Kidney capillary endothelial cell (primary cell): Measurements from ENCODE around the gene NR3C1.

ENCODE experiments used
- DNase-seq: peaks from one replicate; pipeline ENCODE4 v3.0.0-alpha.2; 2018; ENCODE audit warnings: low spot score

Gene NR3C1

DNA sequence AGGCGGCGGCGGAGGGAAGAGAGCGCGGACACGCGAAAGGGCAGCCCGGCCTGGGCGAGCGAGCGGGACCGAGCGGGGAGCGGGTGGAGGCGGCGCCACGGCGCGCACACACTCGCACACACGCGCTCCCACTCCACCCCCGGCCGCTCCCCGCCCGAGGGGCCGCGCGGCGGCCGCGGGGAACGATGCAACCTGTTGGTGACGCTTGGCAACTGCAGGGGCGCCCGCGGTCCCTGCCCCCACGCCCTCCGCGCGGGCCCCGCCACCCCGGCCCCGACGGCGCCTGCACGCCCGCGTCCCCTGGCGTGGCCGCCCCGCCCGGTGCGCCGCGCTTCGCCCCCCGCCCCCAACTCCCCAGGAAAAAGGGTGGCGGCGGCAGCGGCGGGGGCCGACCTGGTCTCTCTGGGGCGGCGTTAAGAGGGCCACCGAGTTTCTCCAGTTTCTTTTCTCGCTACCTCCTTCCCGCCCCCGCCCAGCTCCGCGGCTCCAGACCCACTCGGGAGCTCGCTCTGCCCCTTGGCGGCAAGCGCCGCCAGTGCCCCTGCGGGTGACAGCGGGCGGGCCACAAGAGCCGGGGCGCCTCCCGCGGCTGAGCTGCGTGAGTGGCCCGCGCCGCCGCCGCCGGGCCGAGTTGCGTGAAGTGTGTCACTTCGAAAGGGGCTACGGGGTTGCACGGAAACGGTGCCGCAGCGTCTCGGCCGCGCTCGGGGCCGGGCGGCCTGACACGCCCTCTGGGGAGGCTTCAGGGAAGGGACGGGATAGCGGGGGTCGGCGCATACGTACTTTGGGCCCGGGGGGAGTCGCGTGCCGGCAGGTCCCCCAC, at the start of gene NR3C1:
Gene NR3C1, minus strand, starts transcription at position 94 of the 823 bp plus-strand sequence. CDS start 2,847 bp downstream, outside the sequence.
- DNase-seq, result peak; percentile 76

- no peak for DNase-seq
Measured at GRCh38 chr5:143449772-143450171, 46.3 kb upstream of the NR3C1 start.

DNA sequence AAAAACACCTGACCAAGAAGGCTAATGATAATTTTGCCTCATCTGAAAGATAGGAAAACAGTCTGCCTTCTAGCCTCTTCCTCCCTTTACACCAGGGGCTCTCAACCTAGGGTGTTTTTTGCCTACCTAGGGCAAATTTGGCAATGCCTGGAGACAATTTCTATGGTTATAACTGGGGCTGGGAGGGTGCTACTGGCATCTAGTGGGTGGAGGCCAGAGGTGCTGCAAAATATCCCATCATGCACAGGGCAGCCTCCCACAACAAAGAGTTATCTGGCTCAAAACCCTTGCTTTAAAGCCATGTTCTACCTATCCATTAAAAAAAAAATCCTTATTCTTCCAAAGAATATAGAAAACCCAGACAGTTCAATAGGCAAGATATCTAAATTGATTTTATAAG, 45.0 kb upstream of the NR3C1 start:
- no peak for DNase-seq

- DNase-seq, result no peak
Measured at GRCh38 chr5:143447983-143448382, 44.5 kb upstream of the NR3C1 start.

GRCh38 chr5:143446535-143447226, 43.2 kb upstream of the NR3C1 start:
- no peak for DNase-seq

- no peak for DNase-seq
Measured at GRCh38 chr5:143445776-143446175, 42.3 kb upstream of the NR3C1 start.

GRCh38 chr5:143443330-143443729, 39.8 kb upstream of the NR3C1 start:
- no peak for DNase-seq

GRCh38 chr5:143442385-143442784, 38.9 kb upstream of the NR3C1 start:
- DNase-seq, result no peak

DNA sequence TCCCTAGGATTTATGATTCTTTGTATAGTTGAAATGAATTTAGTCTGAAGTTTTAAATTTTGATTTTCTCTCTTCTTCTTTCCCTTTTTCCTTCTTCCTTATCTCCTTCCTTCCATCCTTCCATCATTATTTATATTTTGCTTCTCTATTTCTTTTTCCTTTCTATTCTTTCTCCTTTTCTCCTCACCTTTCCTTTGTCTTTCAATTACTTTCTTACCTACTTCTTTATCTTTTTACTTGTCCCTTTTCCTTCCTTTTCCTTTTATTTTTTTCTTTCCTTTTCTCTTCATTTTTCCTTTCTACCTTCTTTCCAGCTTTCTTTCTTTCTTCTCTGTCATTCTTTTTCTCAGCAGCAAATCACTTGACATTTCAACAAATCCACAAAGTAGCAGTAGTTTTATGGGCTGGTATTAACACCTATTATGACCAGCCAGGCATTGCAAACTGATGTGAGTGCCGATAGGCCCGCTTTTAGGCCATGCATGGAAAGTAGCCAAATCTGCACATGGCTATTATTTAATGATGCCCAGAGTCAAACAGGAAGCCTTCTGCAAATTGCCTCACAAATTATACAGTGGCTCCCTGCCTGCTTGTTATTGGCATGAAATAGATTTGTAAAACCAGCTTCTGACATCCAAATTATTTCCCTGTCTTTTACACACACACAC, 37.1 kb upstream of the NR3C1 start:
- DNase-seq, result no peak

DNA sequence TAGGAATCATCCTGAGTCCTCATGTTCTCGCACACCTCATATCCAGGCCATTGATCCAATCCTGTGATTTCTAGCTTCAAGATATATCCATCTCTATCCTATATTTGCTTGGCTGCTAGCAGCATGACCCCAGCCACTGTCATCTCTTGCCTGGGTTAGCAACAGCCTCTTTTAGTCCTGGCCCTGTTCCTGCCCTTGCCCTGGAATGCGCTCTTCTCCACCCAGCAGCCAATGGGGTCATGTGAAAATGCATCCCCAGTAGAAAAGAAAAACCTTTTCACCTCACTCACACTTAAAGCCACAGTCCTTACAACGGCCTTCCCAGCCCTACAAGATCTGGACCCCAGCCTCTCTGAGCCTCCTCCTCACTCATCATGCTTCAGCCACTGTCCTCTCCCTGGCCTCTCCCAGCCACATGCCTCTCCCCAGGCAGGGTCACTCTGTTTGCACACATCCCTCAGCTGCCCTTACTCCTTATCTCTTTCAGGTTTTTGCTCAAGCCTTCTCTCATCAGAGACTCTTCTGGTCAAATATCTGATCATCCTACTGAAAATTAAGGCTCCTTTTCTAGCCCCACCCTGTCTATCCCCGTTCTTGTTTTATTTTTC, 34.3 kb upstream of the NR3C1 start:
- no peak for DNase-seq

DNA sequence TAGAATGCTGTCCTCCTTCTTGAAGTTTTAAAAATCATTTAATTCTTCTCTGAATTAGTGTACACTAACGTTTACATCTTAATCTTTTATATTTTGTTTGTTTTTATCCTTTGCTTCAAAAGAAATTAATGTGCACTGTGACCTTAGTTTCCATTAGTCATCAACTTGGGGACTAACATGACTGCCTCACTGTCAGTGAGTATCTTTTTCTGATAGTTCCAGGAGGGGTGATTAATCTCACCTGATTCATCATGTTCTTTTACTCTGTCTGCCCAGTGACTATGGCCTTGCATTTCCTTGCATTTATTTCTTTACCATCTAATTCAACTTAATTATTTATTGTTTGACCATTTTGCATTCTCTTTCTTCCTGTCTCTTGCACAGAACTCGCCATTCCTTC, 33.4 kb upstream of the NR3C1 start:
- DNase-seq, result no peak

- no peak for DNase-seq
Measured at GRCh38 chr5:143435210-143435657, 31.7 kb upstream of the NR3C1 start.

- no peak for DNase-seq
Measured at GRCh38 chr5:143434261-143435209, 31.0 kb upstream of the NR3C1 start.

DNA sequence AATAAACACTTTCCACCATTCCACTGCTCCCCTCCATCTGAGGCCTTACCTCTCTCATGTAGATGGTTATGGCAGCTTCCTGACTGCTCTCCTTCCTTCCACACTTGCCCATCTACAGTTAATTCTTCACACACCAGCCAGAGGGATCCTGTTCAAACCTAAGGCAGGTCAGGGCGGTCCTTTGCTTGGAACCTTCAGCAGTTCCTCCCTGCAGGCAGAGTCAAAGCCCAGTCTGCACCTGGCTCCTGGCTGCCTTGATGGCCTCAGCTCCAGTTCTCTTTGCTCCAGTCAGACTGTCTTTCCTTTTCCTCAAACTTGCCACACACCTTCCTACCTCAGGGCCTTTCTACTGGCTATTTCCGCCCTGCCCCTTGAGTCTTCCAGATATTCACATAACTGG, 30.2 kb upstream of the NR3C1 start:
- no peak for DNase-seq

- DNase-seq, result no peak
Measured at GRCh38 chr5:143432658-143433239, 29.3 kb upstream of the NR3C1 start.

DNA sequence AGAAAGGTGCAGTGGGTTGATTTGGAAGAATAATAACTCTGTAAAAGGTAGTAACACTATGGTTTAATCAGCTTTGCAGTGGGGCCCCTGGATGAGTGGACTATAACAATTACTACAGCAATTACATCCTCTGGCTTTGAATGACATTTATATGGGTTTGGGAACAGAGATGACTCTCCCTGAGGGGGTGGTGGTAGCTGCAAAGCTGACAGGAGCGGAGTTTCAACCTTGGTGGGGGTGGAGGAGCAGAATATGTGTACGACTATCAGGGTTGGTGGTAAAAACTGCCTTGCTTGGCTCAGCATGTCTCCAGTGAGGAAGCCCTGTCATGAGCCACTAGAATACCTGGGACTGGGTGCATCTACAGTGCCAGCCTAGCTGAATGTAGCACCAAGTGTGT, 28.3 kb upstream of the NR3C1 start:
- DNase-seq, result no peak

DNA sequence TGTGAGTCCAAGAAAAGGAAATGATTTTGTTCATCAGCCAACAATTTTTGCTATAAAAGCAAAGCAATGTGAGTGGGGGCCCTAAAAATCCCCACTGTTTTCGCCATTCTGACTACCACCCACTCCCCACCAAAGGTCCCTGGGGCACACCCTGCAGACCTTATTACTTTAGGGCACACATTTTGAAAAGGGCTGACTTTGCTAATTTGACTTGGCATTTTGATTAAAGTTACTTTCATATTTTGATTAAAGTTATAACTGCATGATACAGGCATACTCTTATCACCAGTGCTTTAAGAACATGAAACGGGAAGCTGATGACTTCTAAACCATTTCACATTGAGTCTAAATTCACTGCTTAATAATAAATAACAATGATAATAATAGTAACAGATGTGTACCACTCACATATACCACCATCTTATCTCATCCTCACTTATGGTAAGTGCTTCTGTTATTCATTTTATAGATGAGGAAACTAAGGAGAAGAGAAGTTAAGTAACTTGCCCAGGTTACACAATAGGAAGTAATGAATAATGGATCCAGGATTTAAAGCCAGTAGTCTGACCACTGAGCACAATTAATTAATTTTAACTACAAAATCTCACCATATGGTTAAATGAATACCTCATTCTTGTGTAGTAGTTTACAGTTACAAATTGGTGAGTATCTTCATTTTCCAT, 25.4 kb upstream of the NR3C1 start:
- DNase-seq, result no peak

DNA sequence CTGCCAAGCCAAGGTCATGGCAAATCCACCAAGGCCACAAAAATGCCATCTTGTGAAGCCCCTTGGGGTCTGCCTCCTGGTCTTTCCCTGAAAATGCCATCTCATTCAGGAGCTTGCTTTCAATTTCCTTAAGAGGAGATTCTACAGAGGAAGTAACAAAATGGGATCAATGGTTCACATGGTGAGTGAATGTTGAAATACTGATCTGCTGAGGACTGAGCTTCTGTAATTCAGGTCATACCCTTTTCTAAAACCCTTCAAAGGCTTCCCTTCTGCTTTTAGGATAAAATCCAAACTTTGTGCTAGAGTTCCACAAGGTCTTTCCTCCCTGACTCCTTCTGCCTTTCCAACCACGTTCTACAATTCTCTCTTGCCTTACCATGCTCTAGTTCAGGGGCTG, 24.7 kb upstream of the NR3C1 start:
- no peak for DNase-seq

GRCh38 chr5:143427122-143427735, 23.7 kb upstream of the NR3C1 start:
- DNase-seq, result no peak

- no peak for DNase-seq
Measured at GRCh38 chr5:143426437-143426991, 23.0 kb upstream of the NR3C1 start.
